ENCODE data around the gene IDUA. TPM values are rescaled to one million over a fixed set of nuclear protein-coding genes. Genes with fewer than 3 reads are reported as not detected.

The IDUA gene
- total RNA-seq, 1 donor from 2014 or later, result 14.9 TPM

DNA sequence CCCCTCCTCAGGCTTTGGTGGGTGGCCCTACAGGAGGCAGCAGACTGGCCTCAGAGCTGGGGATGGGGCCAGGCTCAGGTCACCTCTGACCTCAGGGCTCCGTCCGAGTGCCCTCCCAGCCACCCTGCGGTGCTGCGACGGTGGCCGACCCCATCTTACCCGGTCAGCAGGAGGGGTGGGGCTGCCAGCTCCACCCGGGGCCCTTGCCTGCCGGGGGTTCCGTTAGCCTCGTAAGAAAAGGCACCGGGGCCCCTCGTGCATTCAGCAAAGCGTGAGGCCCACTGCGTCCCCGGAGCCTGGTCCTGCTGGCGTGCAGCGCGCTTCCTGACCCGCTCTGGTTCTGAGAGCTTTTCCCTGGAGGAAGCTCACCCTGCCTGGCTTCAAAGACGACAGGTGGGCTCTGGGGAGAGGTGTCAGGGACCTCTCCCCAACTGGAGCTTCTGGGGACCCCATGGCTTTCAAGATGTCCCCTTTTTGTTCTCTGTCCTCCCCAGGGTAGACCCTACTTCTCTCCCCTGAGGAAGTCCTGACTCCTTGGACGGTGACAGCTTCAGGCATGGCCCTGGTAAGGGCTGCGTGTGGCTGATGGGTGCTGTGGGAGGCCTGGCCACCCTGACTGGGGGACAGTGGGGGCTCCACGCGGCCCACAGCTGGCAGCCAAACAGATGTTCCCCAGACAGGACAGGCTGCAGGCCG lies 40.5 kb downstream of the IDUA start:
- Mint-ChIP-seq H3K4me3 (ENCODE audit: unreplicated experiment) (no peak overlapping the region), H3K27ac (ENCODE audit: unreplicated experiment) (no peak overlapping the region), H3K9me3 (ENCODE audit: unreplicated experiment) (no peaks in the 10 kb centered on the region), H3K4me1 (ENCODE audit: unreplicated experiment) (no peaks in the 10 kb centered on the region), H3K27me3 (ENCODE audit: unreplicated experiment) (peaks cover 12% of the 10 kb centered on the region), H3K36me3 (ENCODE audit: low read depth, unreplicated experiment) (peaks cover 3% of the 10 kb centered on the region)
- no peak for DNase-seq (ENCODE audit: low spot score)
- TF ChIP-seq, protein P1, sequence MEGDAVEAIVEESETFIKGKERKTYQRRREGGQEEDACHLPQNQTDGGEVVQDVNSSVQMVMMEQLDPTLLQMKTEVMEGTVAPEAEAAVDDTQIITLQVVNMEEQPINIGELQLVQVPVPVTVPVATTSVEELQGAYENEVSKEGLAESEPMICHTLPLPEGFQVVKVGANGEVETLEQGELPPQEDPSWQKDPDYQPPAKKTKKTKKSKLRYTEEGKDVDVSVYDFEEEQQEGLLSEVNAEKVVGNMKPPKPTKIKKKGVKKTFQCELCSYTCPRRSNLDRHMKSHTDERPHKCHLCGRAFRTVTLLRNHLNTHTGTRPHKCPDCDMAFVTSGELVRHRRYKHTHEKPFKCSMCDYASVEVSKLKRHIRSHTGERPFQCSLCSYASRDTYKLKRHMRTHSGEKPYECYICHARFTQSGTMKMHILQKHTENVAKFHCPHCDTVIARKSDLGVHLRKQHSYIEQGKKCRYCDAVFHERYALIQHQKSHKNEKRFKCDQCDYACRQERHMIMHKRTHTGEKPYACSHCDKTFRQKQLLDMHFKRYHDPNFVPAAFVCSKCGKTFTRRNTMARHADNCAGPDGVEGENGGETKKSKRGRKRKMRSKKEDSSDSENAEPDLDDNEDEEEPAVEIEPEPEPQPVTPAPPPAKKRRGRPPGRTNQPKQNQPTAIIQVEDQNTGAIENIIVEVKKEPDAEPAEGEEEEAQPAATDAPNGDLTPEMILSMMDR (IDR thresholded peaks at IDR 0.05; ENCODE audit: unreplicated experiment), result no peak

DNA sequence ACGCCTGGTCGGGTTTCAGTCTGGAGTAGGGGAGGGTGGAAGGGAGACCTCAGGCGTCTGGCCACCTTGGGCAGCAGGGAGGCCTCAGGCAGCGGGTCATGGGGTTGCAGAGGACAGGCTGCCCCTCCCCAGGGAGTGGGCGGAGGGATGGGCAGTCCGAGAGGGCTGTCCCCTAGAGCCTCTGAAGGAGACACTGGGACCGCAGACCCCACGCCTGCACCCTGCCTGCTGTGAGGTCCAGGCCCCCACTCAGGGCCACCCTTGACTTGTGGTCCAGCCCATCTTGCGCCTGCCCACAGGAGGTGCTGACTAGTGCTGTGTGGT lies 41.0 kb downstream of the IDUA start:
- DNase-seq (ENCODE audit: low spot score), result no peak
- H3K9me3 Mint-ChIP-seq (ENCODE audit: unreplicated experiment), result no peaks in the 10 kb centered on the region
- H3K36me3 Mint-ChIP-seq (ENCODE audit: low read depth, unreplicated experiment), result peaks cover 3% of the 10 kb centered on the region
- no peak overlapping the region for H3K4me3 Mint-ChIP-seq (ENCODE audit: unreplicated experiment)
- TF ChIP-seq, protein P1 (IDR thresholded peaks at IDR 0.05; ENCODE audit: unreplicated experiment), result no peak
- H3K27ac Mint-ChIP-seq (ENCODE audit: unreplicated experiment), result no peak overlapping the region
- no peaks in the 10 kb centered on the region for H3K4me1 Mint-ChIP-seq (ENCODE audit: unreplicated experiment)
- H3K27me3 Mint-ChIP-seq (ENCODE audit: unreplicated experiment), result peaks cover 12% of the 10 kb centered on the region

DNA sequence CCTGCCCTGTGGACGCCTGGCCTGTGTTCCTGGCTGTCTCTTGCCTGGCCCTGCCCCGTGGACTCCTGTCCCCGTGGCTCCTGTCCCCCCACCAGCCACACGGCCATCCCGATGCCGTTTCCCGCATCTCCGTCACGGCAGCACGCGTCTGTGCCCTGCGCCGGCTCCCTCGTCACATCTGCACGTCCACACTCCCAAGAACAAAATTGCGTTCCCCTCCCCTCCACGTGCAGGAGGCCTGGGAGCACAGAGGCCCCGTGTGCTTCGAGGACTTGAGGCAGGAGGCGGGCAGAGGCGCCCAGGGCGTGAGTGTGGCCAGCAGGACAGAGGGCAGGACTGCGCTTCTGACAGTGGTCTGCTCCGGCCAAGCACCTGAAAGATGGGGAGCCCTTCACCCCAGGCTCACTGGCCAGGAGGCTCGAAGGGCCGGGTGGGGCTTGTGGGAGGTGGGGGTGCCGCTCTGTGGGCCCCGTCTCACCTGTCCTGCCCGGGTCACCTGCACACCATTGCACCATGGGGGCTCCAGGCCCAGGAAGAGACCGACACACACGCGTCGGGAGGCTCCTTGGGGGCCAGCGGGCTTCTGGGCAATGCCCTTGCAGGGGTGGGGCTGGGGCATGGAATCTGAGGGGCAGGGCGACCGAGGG lies 41.9 kb downstream of the IDUA start:
- no peak for DNase-seq (ENCODE audit: low spot score)
- H3K36me3 Mint-ChIP-seq (ENCODE audit: low read depth, unreplicated experiment), result peaks cover 3% of the 10 kb centered on the region
- TF ChIP-seq, protein P1 (IDR thresholded peaks at IDR 0.05; ENCODE audit: unreplicated experiment), result no peak
- no peak overlapping the region for H3K27ac Mint-ChIP-seq (ENCODE audit: unreplicated experiment)
- H3K4me3 Mint-ChIP-seq (ENCODE audit: unreplicated experiment), result no peak overlapping the region
- H3K9me3 Mint-ChIP-seq (ENCODE audit: unreplicated experiment), result no peaks in the 10 kb centered on the region
- H3K27me3 Mint-ChIP-seq (ENCODE audit: unreplicated experiment), result peaks cover 12% of the 10 kb centered on the region
- no peaks in the 10 kb centered on the region for H3K4me1 Mint-ChIP-seq (ENCODE audit: unreplicated experiment)

DNA sequence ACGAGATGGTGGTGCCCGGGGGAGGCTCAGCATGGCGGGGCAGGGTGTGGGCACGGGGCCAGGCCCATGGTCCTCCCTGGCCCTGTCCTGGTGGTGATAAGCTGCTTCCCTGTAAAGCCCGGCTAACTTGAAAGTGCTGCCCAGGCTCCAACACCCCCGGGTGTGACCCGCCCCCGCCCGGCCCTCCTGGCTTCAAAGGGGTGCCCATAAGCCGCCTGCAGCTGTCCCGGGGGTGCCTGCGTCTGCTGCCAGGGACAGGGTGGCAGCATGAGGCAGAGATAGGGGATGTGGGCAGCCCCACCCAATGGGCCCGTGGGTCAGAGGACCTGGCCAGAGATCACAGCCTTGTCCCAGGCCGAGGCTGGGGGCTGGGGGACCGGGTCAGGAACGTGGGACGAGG lies 42.7 kb downstream of the IDUA start:
- TF ChIP-seq, protein P1 (IDR thresholded peaks at IDR 0.05; ENCODE audit: unreplicated experiment), result no peak
- Mint-ChIP-seq H3K36me3 (ENCODE audit: low read depth, unreplicated experiment) (peaks cover 3% of the 10 kb centered on the region), H3K27ac (ENCODE audit: unreplicated experiment) (no peak overlapping the region), H3K4me3 (ENCODE audit: unreplicated experiment) (no peak overlapping the region), H3K4me1 (ENCODE audit: unreplicated experiment) (no peaks in the 10 kb centered on the region), H3K9me3 (ENCODE audit: unreplicated experiment) (no peaks in the 10 kb centered on the region), H3K27me3 (ENCODE audit: unreplicated experiment) (peaks cover 12% of the 10 kb centered on the region)
- DNase-seq (ENCODE audit: low spot score), result no peak

DNA sequence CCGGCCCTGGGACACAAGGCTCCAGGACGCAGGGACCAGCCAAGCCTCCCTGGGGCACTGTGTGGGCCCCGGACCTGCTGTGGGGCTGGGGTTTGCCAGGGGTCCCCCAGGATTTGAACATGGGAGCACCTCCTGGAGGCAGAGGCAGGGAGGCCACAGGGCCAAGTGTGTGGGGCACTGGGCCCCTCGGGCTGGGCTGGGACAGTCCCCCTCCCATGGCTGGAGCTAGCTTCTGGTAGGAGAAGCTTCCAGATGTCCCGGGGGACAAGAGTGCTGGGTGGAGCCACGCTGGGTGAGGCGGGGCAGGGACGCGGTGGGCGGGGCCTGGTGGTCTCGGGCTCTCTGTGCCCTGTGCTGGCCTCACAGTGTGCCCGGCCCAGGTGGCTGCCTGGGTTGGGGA lies 43.2 kb downstream of the IDUA start:
- Mint-ChIP-seq H3K4me1 (ENCODE audit: unreplicated experiment) (no peaks in the 10 kb centered on the region), H3K36me3 (ENCODE audit: low read depth, unreplicated experiment) (peaks cover 3% of the 10 kb centered on the region), H3K4me3 (ENCODE audit: unreplicated experiment) (no peak overlapping the region), H3K27me3 (ENCODE audit: unreplicated experiment) (peaks cover 11% of the 10 kb centered on the region), H3K27ac (ENCODE audit: unreplicated experiment) (no peak overlapping the region), H3K9me3 (ENCODE audit: unreplicated experiment) (no peaks in the 10 kb centered on the region)
- DNase-seq (ENCODE audit: low spot score), result no peak
- TF ChIP-seq, protein P1 (IDR thresholded peaks at IDR 0.05; ENCODE audit: unreplicated experiment), result no peak
